ENCODE measurements around the gene LIAS.

DNA sequence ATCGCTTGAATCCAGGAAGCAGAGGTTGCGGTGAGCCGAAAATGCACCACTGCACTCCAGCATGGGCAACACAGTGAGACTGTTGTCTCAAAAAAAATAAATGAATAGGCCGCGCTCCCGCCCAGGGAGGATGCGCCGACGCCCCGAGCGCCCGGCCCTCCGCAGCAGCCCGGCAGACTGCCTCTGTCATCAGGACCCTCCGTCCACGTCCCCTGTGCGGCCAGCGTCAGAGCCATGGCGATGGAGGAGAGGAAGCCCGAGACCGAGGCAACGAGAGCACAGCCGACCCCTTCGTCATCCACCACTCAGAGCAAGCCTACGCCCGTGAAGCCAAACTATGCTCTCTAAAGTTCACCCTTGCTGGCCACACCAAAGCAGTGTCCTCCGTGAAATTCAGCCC lies 21.4 kb downstream of the LIAS start:
- TF ChIP-seq, protein P1, sequence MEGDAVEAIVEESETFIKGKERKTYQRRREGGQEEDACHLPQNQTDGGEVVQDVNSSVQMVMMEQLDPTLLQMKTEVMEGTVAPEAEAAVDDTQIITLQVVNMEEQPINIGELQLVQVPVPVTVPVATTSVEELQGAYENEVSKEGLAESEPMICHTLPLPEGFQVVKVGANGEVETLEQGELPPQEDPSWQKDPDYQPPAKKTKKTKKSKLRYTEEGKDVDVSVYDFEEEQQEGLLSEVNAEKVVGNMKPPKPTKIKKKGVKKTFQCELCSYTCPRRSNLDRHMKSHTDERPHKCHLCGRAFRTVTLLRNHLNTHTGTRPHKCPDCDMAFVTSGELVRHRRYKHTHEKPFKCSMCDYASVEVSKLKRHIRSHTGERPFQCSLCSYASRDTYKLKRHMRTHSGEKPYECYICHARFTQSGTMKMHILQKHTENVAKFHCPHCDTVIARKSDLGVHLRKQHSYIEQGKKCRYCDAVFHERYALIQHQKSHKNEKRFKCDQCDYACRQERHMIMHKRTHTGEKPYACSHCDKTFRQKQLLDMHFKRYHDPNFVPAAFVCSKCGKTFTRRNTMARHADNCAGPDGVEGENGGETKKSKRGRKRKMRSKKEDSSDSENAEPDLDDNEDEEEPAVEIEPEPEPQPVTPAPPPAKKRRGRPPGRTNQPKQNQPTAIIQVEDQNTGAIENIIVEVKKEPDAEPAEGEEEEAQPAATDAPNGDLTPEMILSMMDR (IDR thresholded peaks at IDR 0.05) = no peak
- TF ChIP-seq POLR2A (IDR thresholded peaks at IDR 0.05) = no peak
